Sigmoid colon (tissue), 4 donors: ENCODE results near the gene ALDH3B2.
"Not testable (repeated sequence)": the region's sequence is repeated elsewhere in the genome, so short reads cannot be mapped to it uniquely, and the experiment has no call there.

Experiments
- CTCF ChIP-seq, 4 experiments: fragments of 450-650 bp in 3 of 4; fragments of 200-600 bp in 1 of 4; IDR thresholded peaks; one replicate each; pipeline ENCODE4 v1.5.1; 2016 to 2019; ENCODE audit warnings: antibody characterized with exemption in 4 of 4, mild to moderate bottlenecking in 3 of 4, moderate library complexity in 2 of 4
- EP300 ChIP-seq, 4 donors: sonication (generic); formaldehyde crosslinking; IDR thresholded peaks; one replicate each; pipeline ENCODE4 v1.6.1; 2017; ENCODE audit warnings: antibody characterized with exemption in 4 of 4
- POLR2A ChIP-seq, 2 donors: fragments of 450-650 bp; IDR thresholded peaks; one replicate each; pipeline ENCODE4 v1.6.1; 2016; ENCODE audit warnings: antibody characterized with exemption in 2 of 2, mild to moderate bottlenecking in 2 of 2, moderate library complexity in 2 of 2

GRCh38 chr11:67709806-67710205 lies 35.4 kb upstream of the ALDH3B2 start:
- not testable (repeated sequence) for TF ChIP-seq POLR2A, CTCF, EP300 (IDR thresholded peaks at IDR 0.05)
